PC-9 (cell line): Measurements from ENCODE around the gene F7. TPM values are rescaled to one million over a fixed set of nuclear protein-coding genes. Genes with fewer than 3 reads are reported as not detected.
"Not testable (repeated sequence)": the region's sequence is repeated elsewhere in the genome, so short reads cannot be mapped to it uniquely, and the experiment has no call there.

Experiments used
- BruUV-seq: library from RNA; stranded (reverse); fragments of 400-500 nt; replicated peaks from 2 replicates; lab custom pipeline; 2021; lab: Mats Ljungman, UMichigan
- CTCF ChIA-PET: fragments of 300-600 bp; sonication (Branson Sonifier 250); formaldehyde crosslinking; loops from one replicate; lab custom pipeline; 2022; ENCODE audit warnings: antibody characterized with exemption; lab: Charles Lee
- POLR2A ChIA-PET: fragments of 300-600 bp; sonication (Branson Sonifier 250); formaldehyde crosslinking; loops from one replicate; lab custom pipeline; 2022; ENCODE audit warnings: antibody characterized with exemption; ENCODE audit not compliant: unreplicated experiment; lab: Charles Lee
- DNase-seq, 2 experiments: peaks; one replicate each; pipeline versions ENCODE4 v3.0.0 to v3.0.0-alpha.2; 2015 to 2022; ENCODE audit warnings: mixed read lengths in 1 of 2
- H2AFZ ChIP-seq: fragments of 200-600 bp; sonication (generic); 2 replicates; pipeline ENCODE4 v1.8.1; 2017; ENCODE audit warnings: antibody characterized with exemption
- H3F3A ChIP-seq: fragments of 200-600 bp; sonication (generic); 2 replicates; pipeline ENCODE4 v1.8.1; 2017; ENCODE audit warnings: antibody characterized with exemption, mild to moderate bottlenecking, low read depth; ENCODE audit not compliant: insufficient read depth
- H3K27ac ChIP-seq: fragments of 200-600 bp; sonication (generic); 2 replicates; pipeline ENCODE4 v1.6.1; 2016; ENCODE audit warnings: mixed run types
- H3K27me3 ChIP-seq: fragments of 200-600 bp; sonication (generic); 2 replicates; pipeline ENCODE4 v1.6.1; 2016; ENCODE audit warnings: low read depth, mixed run types; ENCODE audit not compliant: insufficient read depth
- H3K36me3 ChIP-seq: fragments of 200-600 bp; sonication (generic); 2 replicates; pipeline ENCODE4 v1.6.1; 2016; ENCODE audit warnings: low read depth, mixed run types
- H3K4me1 ChIP-seq: fragments of 200-600 bp; sonication (generic); replicated peaks from 2 replicates; pipeline ENCODE4 v1.6.1; 2016; ENCODE audit warnings: mixed run types; ENCODE audit not compliant: insufficient read depth
- H3K4me2 ChIP-seq: fragments of 200-600 bp; sonication (generic); 2 replicates; pipeline ENCODE4 v1.6.1; 2017; ENCODE audit warnings: mixed run types
- H3K4me3 ChIP-seq: fragments of 200-600 bp; sonication (generic); 2 replicates; pipeline ENCODE4 v1.6.1; 2016; ENCODE audit warnings: mixed run types
- H3K79me2 ChIP-seq: fragments of 200-600 bp; sonication (generic); 2 replicates; pipeline ENCODE4 v1.6.1; 2017; ENCODE audit warnings: low read depth, mixed run types
- H3K9me2 ChIP-seq: fragments of 200-600 bp; sonication (generic); 2 replicates; pipeline ENCODE4 v1.8.1; 2017; ENCODE audit warnings: mild to moderate bottlenecking; ENCODE audit not compliant: insufficient read depth
- H3K9me3 ChIP-seq: fragments of 200-600 bp; sonication (generic); 2 replicates; pipeline ENCODE4 v1.8.1; 2016; ENCODE audit warnings: low read depth; ENCODE audit not compliant: insufficient read depth
- H4K20me1 ChIP-seq: fragments of 200-600 bp; sonication (generic); 2 replicates; pipeline ENCODE4 v1.8.1; 2017; ENCODE audit not compliant: insufficient read depth
- EZH2 ChIP-seq: fragments of 200-600 bp; sonication (generic); IDR thresholded peaks from 2 replicates; pipeline ENCODE4 v1.8.0; 2017; ENCODE audit warnings: antibody characterized with exemption, low read depth
- intact Hi-C: fragments of 100-400 bp; cut with micrococcal nuclease; formaldehyde crosslinking; loops from one replicate; pipeline ENCODE4 v1.10.0; 2022; ENCODE audit not compliant: unreplicated experiment
- total RNA-seq: library from RNA; stranded (reverse); gene quantifications from 2 replicates; pipeline ENCODE4 v1.2.3, GENCODE V29; 2021
- TF ChIP-seq, protein P1 (sequence below): fragments of 200-600 bp; sonication (generic); conservative IDR thresholded peaks from 2 replicates; pipeline ENCODE4 v1.6.1; 2017; ENCODE audit warnings: mixed run types, antibody characterized with exemption, mild to moderate bottlenecking, moderate library complexity

F7 gene
- total RNA-seq, 1 experiment from 2014 or later = not detected

DNA sequence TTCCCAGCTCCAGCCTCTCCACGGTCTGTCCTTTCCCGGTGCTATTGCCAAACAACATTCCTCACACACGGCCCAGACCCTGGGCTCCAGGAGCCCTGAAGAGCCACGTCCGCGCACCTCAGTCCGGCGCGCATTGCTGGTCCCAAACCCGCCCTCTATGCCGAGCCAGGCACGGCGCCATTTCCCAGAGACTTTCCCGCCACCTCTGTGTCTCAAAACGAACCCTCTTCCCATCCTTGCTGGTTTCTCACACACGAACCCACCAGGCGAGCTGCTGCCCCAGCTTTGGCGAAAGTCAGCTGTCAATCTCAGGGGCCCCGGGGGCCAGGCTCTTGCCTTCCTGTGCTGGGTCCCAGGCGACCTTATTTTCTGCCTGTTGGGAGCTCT, 28.0 kb upstream of the F7 start:
- H3K4me3 ChIP-seq = no peak overlapping the region
- no TSS peak for BruUV-seq
- intact Hi-C loops = no loop called here
- H3K27ac ChIP-seq = no peak overlapping the region
- TF ChIP-seq, protein P1, sequence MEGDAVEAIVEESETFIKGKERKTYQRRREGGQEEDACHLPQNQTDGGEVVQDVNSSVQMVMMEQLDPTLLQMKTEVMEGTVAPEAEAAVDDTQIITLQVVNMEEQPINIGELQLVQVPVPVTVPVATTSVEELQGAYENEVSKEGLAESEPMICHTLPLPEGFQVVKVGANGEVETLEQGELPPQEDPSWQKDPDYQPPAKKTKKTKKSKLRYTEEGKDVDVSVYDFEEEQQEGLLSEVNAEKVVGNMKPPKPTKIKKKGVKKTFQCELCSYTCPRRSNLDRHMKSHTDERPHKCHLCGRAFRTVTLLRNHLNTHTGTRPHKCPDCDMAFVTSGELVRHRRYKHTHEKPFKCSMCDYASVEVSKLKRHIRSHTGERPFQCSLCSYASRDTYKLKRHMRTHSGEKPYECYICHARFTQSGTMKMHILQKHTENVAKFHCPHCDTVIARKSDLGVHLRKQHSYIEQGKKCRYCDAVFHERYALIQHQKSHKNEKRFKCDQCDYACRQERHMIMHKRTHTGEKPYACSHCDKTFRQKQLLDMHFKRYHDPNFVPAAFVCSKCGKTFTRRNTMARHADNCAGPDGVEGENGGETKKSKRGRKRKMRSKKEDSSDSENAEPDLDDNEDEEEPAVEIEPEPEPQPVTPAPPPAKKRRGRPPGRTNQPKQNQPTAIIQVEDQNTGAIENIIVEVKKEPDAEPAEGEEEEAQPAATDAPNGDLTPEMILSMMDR = no peak
- TF ChIP-seq EZH2 = no peak
- no peak overlapping the region for H2AFZ ChIP-seq
- no peaks in the 10 kb centered on the region for H3K36me3 ChIP-seq
- no peaks in the 10 kb centered on the region for H3K4me1 ChIP-seq
- H3K27me3 ChIP-seq = no peaks in the 10 kb centered on the region
- no peak overlapping the region for H3K4me2 ChIP-seq
- H3K9me2 ChIP-seq = no peaks in the 10 kb centered on the region
- CTCF ChIA-PET = no interaction called here
- no peaks in the 10 kb centered on the region for H4K20me1 ChIP-seq
- H3F3A ChIP-seq = no peaks in the 10 kb centered on the region
- H3K9me3 ChIP-seq = no peaks in the 10 kb centered on the region
- DNase-seq = no peak
- POLR2A ChIA-PET = no interaction called here
- no peaks in the 10 kb centered on the region for H3K79me2 ChIP-seq

DNA sequence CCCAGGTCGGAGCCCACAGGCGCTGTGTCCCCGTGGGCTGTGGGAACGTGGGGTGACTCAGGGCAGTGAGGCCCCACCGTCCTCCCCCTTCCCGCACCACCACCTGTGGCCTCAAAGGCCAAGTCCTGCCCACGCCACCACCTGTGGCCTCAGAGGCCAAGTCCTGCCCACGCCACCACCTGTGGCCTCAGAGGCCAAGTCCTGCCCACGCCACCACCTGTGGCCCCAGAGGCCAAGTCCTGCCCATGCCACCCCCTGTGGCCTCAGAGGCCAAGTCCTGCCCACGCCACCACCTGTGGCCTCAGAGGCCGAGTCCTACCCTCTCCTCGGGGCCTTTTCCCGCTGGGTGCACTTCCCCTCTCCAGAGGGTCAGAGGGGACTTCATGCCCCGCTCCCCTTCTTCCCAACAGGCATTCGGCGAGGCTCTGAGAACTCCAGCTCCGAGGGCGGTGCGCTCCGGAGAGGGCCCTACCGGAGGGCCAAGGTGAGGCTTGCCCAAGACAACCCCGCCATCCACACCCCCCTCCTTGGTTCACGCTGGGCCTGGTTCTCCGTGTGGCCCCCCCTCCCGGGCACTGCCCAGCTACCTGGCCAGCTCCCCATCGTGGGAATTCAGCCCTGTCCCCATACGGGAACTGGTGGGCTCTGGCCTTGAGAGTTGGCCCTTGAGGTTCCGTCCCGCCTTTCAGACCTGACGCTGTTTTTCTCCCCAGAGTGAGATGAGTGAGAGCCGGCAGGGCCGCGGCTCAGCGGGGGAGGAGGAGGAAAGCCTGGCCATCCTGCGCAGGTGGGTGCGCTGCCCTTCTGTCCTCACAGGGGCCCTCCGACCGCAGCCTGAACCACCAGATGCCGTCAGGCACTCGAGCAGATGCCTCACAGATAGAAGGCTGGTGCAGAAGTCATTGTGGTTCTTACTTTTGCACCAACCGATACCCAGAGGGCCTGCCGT, 27.4 kb upstream of the F7 start:
- H3K9me3 ChIP-seq = no peaks in the 10 kb centered on the region
- H2AFZ ChIP-seq = no peak overlapping the region
- no peaks in the 10 kb centered on the region for H3K9me2 ChIP-seq
- H3K4me3 ChIP-seq = no peak overlapping the region
- BruUV-seq = no TSS peak
- H3K36me3 ChIP-seq = no peaks in the 10 kb centered on the region
- TF ChIP-seq, protein P1 = no peak
- TF ChIP-seq EZH2 = no peak
- no peak for DNase-seq
- H3K27me3 ChIP-seq = no peaks in the 10 kb centered on the region
- intact Hi-C loops = no loop called here
- ChIA-PET CTCF (no interaction called here), POLR2A (no interaction called here)
- no peaks in the 10 kb centered on the region for H4K20me1 ChIP-seq
- no peaks in the 10 kb centered on the region for H3K79me2 ChIP-seq
- H3K4me1 ChIP-seq = no peaks in the 10 kb centered on the region
- no peak overlapping the region for H3K4me2 ChIP-seq
- H3K27ac ChIP-seq = no peak overlapping the region
- no peaks in the 10 kb centered on the region for H3F3A ChIP-seq

DNA sequence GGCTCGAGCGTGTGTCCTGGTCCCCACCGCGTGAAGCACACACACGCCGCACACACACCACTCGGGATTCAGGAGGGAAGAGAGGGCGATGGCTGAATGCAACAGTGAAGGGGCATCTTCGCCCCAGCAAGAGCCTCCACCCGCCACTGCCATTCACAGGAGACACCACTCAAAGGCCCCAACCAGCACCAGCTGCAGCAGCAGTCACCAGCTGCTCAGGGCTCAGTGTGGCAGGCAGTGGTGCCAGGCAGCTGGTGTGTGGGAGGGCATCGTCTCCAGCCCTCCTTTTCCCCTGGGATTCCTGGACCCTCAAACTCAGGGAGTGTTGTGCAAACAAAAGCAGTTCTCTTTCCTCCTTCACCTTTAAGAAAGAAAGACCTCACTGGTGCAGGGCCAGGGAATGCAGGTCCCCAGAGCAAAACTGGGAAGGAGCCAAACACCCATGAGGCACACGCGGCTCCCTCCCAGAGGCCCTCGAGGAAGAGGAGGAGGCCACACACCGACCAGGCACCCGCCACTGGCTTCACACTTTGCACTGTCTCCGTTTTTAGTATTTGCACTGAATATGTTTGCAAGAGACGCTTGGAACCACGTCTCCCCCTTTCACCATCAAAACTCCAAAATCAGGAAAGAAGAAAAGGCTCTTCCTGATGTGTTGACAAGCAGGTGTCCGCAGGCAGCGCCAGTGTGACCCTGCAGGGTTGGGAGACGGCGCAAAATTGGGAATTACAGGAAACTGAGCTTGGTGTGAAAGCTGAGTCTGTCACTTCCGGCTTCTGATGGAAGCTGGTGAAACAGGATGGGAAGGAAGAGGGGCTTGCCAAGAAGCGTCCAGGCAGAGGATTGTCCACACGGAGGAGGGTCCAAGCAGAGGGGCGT, 26.4 kb upstream of the F7 start:
- no peaks in the 10 kb centered on the region for H3K9me2 ChIP-seq
- H3K27ac ChIP-seq = no peak overlapping the region
- no peak overlapping the region for H3K4me3 ChIP-seq
- TF ChIP-seq, protein P1 = no peak
- no peak for TF ChIP-seq EZH2
- intact Hi-C loops = no loop called here
- no peaks in the 10 kb centered on the region for H3K36me3 ChIP-seq
- no peaks in the 10 kb centered on the region for H3K4me1 ChIP-seq
- no peak overlapping the region for H2AFZ ChIP-seq
- ChIA-PET CTCF (no interaction called here), POLR2A (no interaction called here)
- H4K20me1 ChIP-seq = no peaks in the 10 kb centered on the region
- DNase-seq = no peak
- no peak overlapping the region for H3K4me2 ChIP-seq
- H3K9me3 ChIP-seq = no peaks in the 10 kb centered on the region
- no peaks in the 10 kb centered on the region for H3K79me2 ChIP-seq
- no peaks in the 10 kb centered on the region for H3K27me3 ChIP-seq
- BruUV-seq = no TSS peak
- no peaks in the 10 kb centered on the region for H3F3A ChIP-seq

DNA sequence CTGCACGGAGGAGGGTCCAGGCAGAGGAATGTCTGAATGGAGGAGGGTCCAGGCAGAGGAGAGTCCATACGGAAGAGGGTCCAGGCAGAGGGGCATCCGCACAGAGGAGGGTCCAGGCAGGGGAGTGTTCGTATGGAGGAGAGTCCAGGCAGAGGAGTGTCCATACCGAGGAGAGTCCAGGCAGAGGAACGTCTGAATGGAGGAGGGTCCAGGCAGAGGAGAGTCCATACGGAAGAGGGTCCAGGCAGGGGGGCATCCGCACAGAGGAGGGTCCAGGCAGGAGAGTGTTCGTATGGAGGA, 25.9 kb upstream of the F7 start:
- H3K4me3 ChIP-seq, H3K9me3 ChIP-seq, H3K27me3 ChIP-seq, H3K36me3 ChIP-seq, H3K4me1 ChIP-seq, H3K4me2 ChIP-seq, H3F3A ChIP-seq, H3K27ac ChIP-seq, H2AFZ ChIP-seq, DNase-seq, POLR2A ChIA-PET, H4K20me1 ChIP-seq, intact Hi-C loops, BruUV-seq, H3K9me2 ChIP-seq, CTCF ChIA-PET, H3K79me2 ChIP-seq: not testable (repeated sequence)
